DOHH2 (cell line): Measurements from ENCODE around the gene CRYAB.

ENCODE experiments used
- CTCF ChIP-seq: fragments of 200-600 bp; sonication (generic); IDR thresholded peaks from one replicate; pipeline ENCODE4 v1.5.1; 2014; ENCODE audit warnings: antibody characterized with exemption, mild to moderate bottlenecking, low read depth, low read length; ENCODE audit not compliant: poor library complexity, severe bottlenecking
- EZH2phosphoT487 ChIP-seq: fragments of 200-600 bp; sonication (generic); IDR thresholded peaks from 2 replicates; pipeline ENCODE4 v1.6.1; 2017; ENCODE audit warnings: borderline replicate concordance, mild to moderate bottlenecking, antibody characterized with exemption, low read length, moderate library complexity, mixed read lengths

- TF ChIP-seq CTCF: no peak
- TF ChIP-seq EZH2phosphoT487: no peak
Observed at GRCh38 chr11:111946499-111946898, 34.9 kb upstream of the CRYAB start.
